BE2C (cell line): ENCODE results near the gene SNIP1.
A peak's percentile ranks its signal among the peaks of the same experiment; 100 is the strongest.

Experiments
- DNase-seq: peaks from one replicate; pipeline ENCODE4 v3.0.0-alpha.2; 2020
- H3K27me3 ChIP-seq: fragments of 250-450 bp; sonication (Bioruptor Pico); 2 replicates; pipeline ENCODE4 v1.5.1; 2020; ENCODE audit warnings: mild to moderate bottlenecking
- H3K36me3 ChIP-seq: fragments of 250-450 bp; sonication (Bioruptor Pico); 2 replicates; pipeline ENCODE4 v1.5.1; 2020; ENCODE audit warnings: mild to moderate bottlenecking
- H3K4me1 ChIP-seq: fragments of 250-450 bp; sonication (Bioruptor Pico); 2 replicates; pipeline ENCODE4 v1.5.1; 2020
- H3K4me3 ChIP-seq: 2 replicates; pipeline ENCODE4 v1.5.1; 2011; ENCODE audit warnings: low read depth, low read length
- H3K9me3 ChIP-seq: fragments of 250-450 bp; sonication (Bioruptor Pico); 2 replicates; pipeline ENCODE4 v1.5.1; 2020
- TF ChIP-seq, protein P1 (sequence below): IDR thresholded peaks from 2 replicates; pipeline ENCODE4 v1.5.1; 2012; ENCODE audit warnings: mild to moderate bottlenecking, low read depth, low read length

Gene SNIP1

DNA sequence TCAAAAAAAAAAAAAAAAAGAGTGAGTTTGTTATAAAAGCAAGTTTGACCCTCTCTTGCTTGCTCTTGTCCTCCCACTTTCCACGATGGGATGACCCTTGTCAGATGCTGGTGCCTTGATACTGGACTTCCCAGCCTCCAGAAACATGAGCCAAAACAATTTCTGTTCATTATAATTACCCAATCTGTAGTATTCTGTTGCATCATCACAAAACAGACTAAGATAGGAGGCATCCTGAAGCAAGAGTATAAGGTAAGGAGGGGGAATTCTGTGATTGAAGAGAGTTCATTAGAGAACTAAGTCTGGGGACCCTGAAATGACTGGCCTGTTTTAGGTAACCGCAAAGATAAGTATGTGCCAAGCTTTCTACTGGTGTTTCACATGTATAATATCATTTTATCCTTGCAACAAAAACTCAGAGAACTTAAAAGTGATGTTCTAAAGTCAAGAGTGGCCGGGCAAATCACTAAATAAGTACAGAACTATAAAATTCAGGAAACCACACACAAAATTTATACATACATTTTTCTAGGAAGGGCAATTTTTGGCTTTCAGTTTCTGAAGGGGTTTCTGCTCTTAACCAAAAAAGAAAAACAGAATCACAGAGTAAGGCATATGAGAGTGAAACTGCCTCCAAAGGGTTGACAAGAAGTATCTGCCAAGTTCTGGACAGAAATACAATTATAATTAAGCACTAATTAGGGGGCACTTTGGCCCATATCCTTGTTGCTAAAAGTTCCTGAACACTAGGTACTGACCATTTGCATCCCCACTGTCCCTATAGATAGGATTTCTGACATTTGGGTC lies 16.6 kb upstream of the SNIP1 start:
- H3K27me3 ChIP-seq = no peaks in the 10 kb centered on the region
- peaks cover 58% of the 10 kb centered on the region for H3K36me3 ChIP-seq
- no peaks in the 10 kb centered on the region for H3K9me3 ChIP-seq
- H3K4me3 ChIP-seq = no peak overlapping the region
- no peaks in the 10 kb centered on the region for H3K4me1 ChIP-seq
- TF ChIP-seq, protein P1, sequence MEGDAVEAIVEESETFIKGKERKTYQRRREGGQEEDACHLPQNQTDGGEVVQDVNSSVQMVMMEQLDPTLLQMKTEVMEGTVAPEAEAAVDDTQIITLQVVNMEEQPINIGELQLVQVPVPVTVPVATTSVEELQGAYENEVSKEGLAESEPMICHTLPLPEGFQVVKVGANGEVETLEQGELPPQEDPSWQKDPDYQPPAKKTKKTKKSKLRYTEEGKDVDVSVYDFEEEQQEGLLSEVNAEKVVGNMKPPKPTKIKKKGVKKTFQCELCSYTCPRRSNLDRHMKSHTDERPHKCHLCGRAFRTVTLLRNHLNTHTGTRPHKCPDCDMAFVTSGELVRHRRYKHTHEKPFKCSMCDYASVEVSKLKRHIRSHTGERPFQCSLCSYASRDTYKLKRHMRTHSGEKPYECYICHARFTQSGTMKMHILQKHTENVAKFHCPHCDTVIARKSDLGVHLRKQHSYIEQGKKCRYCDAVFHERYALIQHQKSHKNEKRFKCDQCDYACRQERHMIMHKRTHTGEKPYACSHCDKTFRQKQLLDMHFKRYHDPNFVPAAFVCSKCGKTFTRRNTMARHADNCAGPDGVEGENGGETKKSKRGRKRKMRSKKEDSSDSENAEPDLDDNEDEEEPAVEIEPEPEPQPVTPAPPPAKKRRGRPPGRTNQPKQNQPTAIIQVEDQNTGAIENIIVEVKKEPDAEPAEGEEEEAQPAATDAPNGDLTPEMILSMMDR = no peak
- DNase-seq = no peak

DNA sequence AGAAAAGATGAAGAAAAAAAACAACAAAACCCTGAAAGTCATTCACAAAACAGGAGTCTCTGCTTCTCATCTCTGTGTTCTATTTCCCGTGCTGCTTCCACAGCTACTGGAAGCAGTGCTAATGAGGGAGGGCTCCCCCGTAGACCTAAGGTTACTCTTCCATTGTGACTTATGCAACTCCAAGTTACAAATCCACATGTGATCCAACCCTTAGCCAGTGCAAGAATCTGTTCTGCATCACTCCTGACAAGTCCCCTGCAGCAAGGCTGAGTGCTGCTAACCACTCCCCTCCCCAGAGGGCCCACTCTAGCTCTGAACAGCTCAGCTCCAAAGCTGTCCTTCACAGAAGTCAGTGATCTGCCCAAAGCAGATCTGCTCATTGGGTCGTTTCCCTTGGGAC lies 12.9 kb upstream of the SNIP1 start:
- TF ChIP-seq, protein P1 = no peak
- Histone ChIP-seq H3K9me3 (no peaks in the 10 kb centered on the region), H3K4me3 (no peak overlapping the region), H3K27me3 (no peaks in the 10 kb centered on the region), H3K36me3 (peaks cover 35% of the 10 kb centered on the region), H3K4me1 (no peaks in the 10 kb centered on the region)
- DNase-seq = no peak

DNA sequence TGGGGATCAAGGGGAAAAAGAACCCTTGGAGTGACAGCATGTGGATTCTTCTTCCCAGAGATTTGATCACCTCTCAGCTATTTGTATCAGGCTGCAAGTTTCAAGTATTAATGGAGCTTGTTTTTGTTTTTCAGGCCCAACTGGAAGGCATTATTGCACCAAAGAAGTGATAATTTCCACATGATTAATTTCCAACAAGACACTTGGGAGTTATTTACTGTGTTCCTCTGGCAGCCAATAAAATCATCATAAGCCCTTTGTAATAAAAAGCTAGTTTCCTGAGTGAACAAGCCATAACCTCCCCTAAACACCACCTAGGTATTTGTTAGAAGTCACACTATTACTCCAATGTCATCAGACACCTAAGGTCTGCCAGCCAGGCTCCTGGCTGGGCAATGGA lies 10.8 kb upstream of the SNIP1 start:
- Histone ChIP-seq H3K4me3 (no peak overlapping the region), H3K9me3 (no peaks in the 10 kb centered on the region), H3K27me3 (no peaks in the 10 kb centered on the region), H3K4me1 (no peaks in the 10 kb centered on the region), H3K36me3 (peaks cover 25% of the 10 kb centered on the region)
- no peak for DNase-seq
- TF ChIP-seq, protein P1 = no peak

DNA sequence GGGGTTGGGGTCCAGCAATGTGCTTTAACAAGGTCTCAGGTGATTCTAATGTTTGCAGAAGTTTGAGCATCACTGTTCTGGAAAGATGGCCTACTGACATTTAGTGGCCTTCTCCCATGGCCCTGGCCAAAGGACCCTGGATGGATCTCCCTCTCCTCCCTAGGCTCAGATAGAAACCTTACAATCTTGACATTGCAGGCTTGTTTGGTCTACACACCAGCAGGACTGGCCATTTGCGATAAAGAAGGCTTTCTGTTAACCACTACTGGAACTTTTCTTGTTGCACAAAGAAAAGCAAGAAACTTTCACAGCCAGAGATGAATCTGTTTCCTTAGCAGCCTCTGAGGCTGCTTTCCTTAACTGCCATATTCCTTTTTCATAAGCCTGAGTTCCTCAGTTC lies 8.9 kb upstream of the SNIP1 start:
- H3K27me3 ChIP-seq = no peaks in the 10 kb centered on the region
- no peaks in the 10 kb centered on the region for H3K4me1 ChIP-seq
- peaks cover 6% of the 10 kb centered on the region for H3K36me3 ChIP-seq
- TF ChIP-seq, protein P1 = no peak
- no peaks in the 10 kb centered on the region for H3K9me3 ChIP-seq
- no peak for DNase-seq
- no peak overlapping the region for H3K4me3 ChIP-seq

DNA sequence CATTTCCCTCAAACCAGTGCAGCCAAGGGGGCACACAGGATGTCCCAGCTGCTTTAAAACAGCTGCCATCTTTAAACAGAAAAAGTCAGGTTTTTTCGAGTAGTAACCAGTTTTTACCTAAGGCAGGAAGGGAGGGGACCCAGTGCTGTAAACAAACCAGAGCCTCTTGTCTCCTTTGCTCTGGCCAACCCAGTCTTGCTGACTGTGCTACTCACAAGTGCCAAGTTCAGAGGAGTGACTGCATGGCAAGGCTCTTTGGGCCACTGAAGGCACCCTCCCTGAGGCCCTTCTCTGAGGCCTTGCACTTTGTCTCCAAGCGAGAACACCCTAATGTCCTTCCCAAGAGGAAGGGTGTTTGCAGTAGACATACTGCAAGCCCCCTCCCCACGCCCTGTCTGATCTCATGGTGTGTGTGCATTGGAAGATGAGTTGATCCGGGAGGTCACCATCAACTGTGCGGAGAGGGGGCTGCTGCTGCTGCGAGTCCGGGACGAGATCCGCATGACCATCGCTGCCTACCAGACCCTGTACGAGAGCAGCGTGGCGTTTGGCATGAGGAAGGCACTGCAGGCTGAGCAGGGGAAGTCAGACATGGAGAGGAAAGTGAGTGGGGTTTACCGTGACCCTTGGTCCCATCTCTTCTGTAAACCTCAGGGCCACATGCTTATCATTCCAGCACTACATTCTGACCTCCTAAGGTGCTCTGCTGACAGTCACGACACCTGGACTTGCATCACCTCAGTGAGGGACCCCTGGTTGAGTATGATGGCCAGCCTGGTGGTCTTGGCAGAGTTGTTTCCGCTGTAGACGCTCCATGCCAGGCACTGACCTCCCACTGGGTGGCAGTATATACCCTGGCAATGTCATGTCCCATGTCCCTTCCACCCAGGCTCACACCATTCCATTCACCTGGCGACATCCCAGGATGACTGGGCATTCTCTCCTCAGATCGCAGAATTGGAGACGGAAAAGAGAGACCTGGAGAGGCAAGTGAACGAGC lies 7.3 kb upstream of the SNIP1 start:
- H3K4me3 ChIP-seq = no peak overlapping the region
- peak; percentile 61 for DNase-seq
- no peaks in the 10 kb centered on the region for H3K9me3 ChIP-seq
- TF ChIP-seq, protein P1 = peak; percentile 73
- no peaks in the 10 kb centered on the region for H3K4me1 ChIP-seq
- no peaks in the 10 kb centered on the region for H3K27me3 ChIP-seq
- no peaks in the 10 kb centered on the region; the same call in 1 of the 2 replicates for H3K36me3 ChIP-seq
